GM10266 (cell line): ENCODE results near the gene COMT.

ENCODE experiments used
- DNase-seq: peaks from one replicate; pipeline ENCODE4 v3.0.0; 2012; ENCODE audit errors: extremely low spot score
- CTCF ChIP-seq: IDR thresholded peaks from 2 replicates; pipeline ENCODE4 v1.5.1; 2012; ENCODE audit warnings: mild to moderate bottlenecking, low read depth; ENCODE audit not compliant: control insufficient read depth, insufficient read depth; ENCODE audit errors: missing control alignments

The COMT gene

GRCh38 chr22:19995611-19996339 is 54.2 kb downstream of the COMT start:
- DNase-seq, result no peak
- no peak for TF ChIP-seq CTCF

GRCh38 chr22:19996694-19997384 is 55.3 kb downstream of the COMT start:
- TF ChIP-seq CTCF, result no peak
- no peak for DNase-seq

- TF ChIP-seq CTCF, result no peak
- no peak for DNase-seq
These were observed 56.1 kb downstream of the COMT start for GRCh38 chr22:19997561-19998231.

GRCh38 chr22:19998232-19998951 is 56.8 kb downstream of the COMT start:
- TF ChIP-seq CTCF, result no peak
- DNase-seq, result no peak

GRCh38 chr22:19998991-19999820 is 57.6 kb downstream of the COMT start:
- TF ChIP-seq CTCF, result no peak
- no peak for DNase-seq

GRCh38 chr22:20000246-20001081 is 58.9 kb downstream of the COMT start:
- TF ChIP-seq CTCF, result no peak
- DNase-seq, result no peak
